HCT116 (cell line): ENCODE results near the gene DCHS2. TPM values are rescaled to one million over a fixed set of nuclear protein-coding genes. Genes with fewer than 3 reads are reported as not detected.

Experiments
- ATAC-seq: fragments of 200-7000 bp; cut with Tn5 transposase; 2 replicates; pipeline ENCODE4 v1.9.1; 2020; ENCODE audit warnings: mild to moderate bottlenecking, moderate library complexity
- BruUV-seq: library from RNA; stranded (reverse); fragments of 400-500 nt; replicated peaks from 2 replicates; lab custom pipeline; 2021; lab: Mats Ljungman, UMichigan
- CTCF ChIA-PET: fragments of 300-600 bp; sonication (Branson Sonifier 250); formaldehyde crosslinking; loops from one replicate; lab custom pipeline; 2021; ENCODE audit warnings: antibody characterized with exemption; lab: Charles Lee
- POLR2A ChIA-PET: fragments of 300-600, 350-600 bp; sonication (Branson Sonifier 250); formaldehyde crosslinking; loops from one replicate; lab custom pipeline; 2021; ENCODE audit warnings: antibody characterized with exemption; lab: Charles Lee
- RAD21 ChIA-PET, 2 experiments: fragments of 300-600 bp; sonication (Branson Sonifier 250); formaldehyde crosslinking; loops; one replicate each; lab custom pipeline; 2023; ENCODE audit warnings: low total read pairs in 2 of 2; ENCODE audit not compliant: uncharacterized antibody in 2 of 2, unreplicated experiment in 2 of 2, low non-redundant PET in 1 of 2; lab: Charles Lee
- DNase-seq: peaks from one replicate; pipeline ENCODE4 v3.0.0-alpha.2; 2010; ENCODE audit warnings: low read depth, low spot score
- H2AFZ ChIP-seq: fragments of 200-600 bp; shearing (Covaris generic), sonication (generic); 2 replicates; pipeline ENCODE4 v1.6.1; 2017; ENCODE audit warnings: low read depth, mixed run types, mixed read lengths, antibody characterized with exemption, low read length; ENCODE audit not compliant: poor library complexity, severe bottlenecking
- H3K27ac ChIP-seq: 2 replicates; pipeline ENCODE4 v1.5.1; 2012; ENCODE audit warnings: low read depth, low read length
- H3K27me3 ChIP-seq: fragments of 200-600 bp; sonication (generic); 2 replicates; pipeline ENCODE4 v1.6.1; 2016; ENCODE audit warnings: mixed run types, low read length, mixed read lengths; ENCODE audit not compliant: insufficient read depth
- H3K36me3 ChIP-seq, 2 experiments: fragments of 200-500 bp in 1 of 2; fragments of 200-600 bp in 1 of 2; sonication (Bioruptor generic) in 1 of 2; sonication (generic) in 1 of 2; 2 replicates each; pipeline versions ENCODE4 v1.5.1 to v1.6.1; 2014 to 2016; ENCODE audit warnings: low read length in 2 of 2, inconsistent platforms in 1 of 2, mixed read lengths in 1 of 2, mixed run types in 1 of 2; ENCODE audit not compliant: insufficient read depth in 2 of 2, control insufficient read depth in 1 of 2
- H3K4me1 ChIP-seq, 2 experiments: fragments of 200-600 bp in 1 of 2; sonication (generic) in 1 of 2; 2 replicates each; pipeline versions ENCODE4 v1.5.1 to v1.6.1; 2012 to 2017; ENCODE audit warnings: low read length in 2 of 2, inconsistent platforms in 1 of 2, mild to moderate bottlenecking in 1 of 2, mixed read lengths in 1 of 2, mixed run types in 1 of 2, moderate library complexity in 1 of 2; ENCODE audit not compliant: insufficient read depth in 2 of 2, control insufficient read depth in 1 of 2
- H3K4me2 ChIP-seq: fragments of 200-600 bp; sonication (generic); 2 replicates; pipeline ENCODE4 v1.6.1; 2017; ENCODE audit warnings: mixed run types, low read length, mixed read lengths
- H3K4me3 ChIP-seq, 2 experiments: fragments of 200-600 bp in 1 of 2; sonication (generic) in 1 of 2; replicated peaks in 1 of 2; 2 replicates each; pipeline ENCODE4 v1.5.1; 2011 to 2016; ENCODE audit warnings: low read length in 2 of 2, control low read depth in 1 of 2, low read depth in 1 of 2, mild to moderate bottlenecking in 1 of 2, mixed read lengths in 1 of 2, mixed run types in 1 of 2
- H3K79me2 ChIP-seq: fragments of 200-600 bp; sonication (generic); 2 replicates; pipeline ENCODE4 v1.6.1; 2017; ENCODE audit warnings: mild to moderate bottlenecking, mixed run types, low read length, moderate library complexity, mixed read lengths; ENCODE audit not compliant: insufficient read depth
- H3K9ac ChIP-seq: fragments of 200-600 bp; sonication (generic); 2 replicates; pipeline ENCODE4 v1.6.1; 2016; ENCODE audit warnings: low read length, mixed read lengths
- H3K9me2 ChIP-seq: fragments of 200-600 bp; sonication (generic), shearing (Covaris generic); 2 replicates; pipeline ENCODE4 v1.6.1; 2017; ENCODE audit warnings: mixed run types, mild to moderate bottlenecking, moderate library complexity; ENCODE audit not compliant: insufficient read depth
- H3K9me3 ChIP-seq, 2 experiments: fragments of 200-500 bp in 1 of 2; fragments of 200-600 bp in 1 of 2; sonication (Bioruptor generic) in 1 of 2; sonication (generic) in 1 of 2; 2 replicates each; pipeline ENCODE4 v1.6.1; 2014 to 2017; ENCODE audit warnings: low read length in 2 of 2, mixed read lengths in 2 of 2, inconsistent platforms in 1 of 2, low read depth in 1 of 2, mild to moderate bottlenecking in 1 of 2, mixed run types in 1 of 2, moderate library complexity in 1 of 2; ENCODE audit not compliant: control insufficient read depth in 1 of 2, insufficient read depth in 1 of 2
- H4K20me1 ChIP-seq: fragments of 200-600 bp; sonication (generic), shearing (Covaris generic); 2 replicates; pipeline ENCODE4 v1.6.1; 2017; ENCODE audit warnings: mixed run types, mild to moderate bottlenecking, moderate library complexity; ENCODE audit not compliant: insufficient read depth
- CEBPB ChIP-seq: IDR thresholded peaks from 2 replicates; pipeline ENCODE4 v1.6.1; 2012; ENCODE audit warnings: low read depth
- CTCF ChIP-seq, 3 experiments: fragments of 200-600 bp in 1 of 3; sonication (generic) in 1 of 3; IDR thresholded peaks in 2 of 3; conservative IDR thresholded peaks in 1 of 3; 2 replicates each; pipeline ENCODE4 v1.5.1; 2012 to 2017; ENCODE audit warnings: low read depth in 2 of 3, low read length in 2 of 3, antibody characterized with exemption in 1 of 3, borderline replicate concordance in 1 of 3, control low read depth in 1 of 3, mild to moderate bottlenecking in 1 of 3, mixed read lengths in 1 of 3, mixed run types in 1 of 3, moderate library complexity in 1 of 3; ENCODE audit not compliant: insufficient read depth in 1 of 3
- EGR1 ChIP-seq: IDR thresholded peaks from 2 replicates; pipeline ENCODE4 v1.6.1; 2012; ENCODE audit warnings: low read depth
- EZH2 ChIP-seq: fragments of 200-600 bp; sonication (generic); IDR thresholded peaks from 2 replicates; pipeline ENCODE4 v1.6.1; 2017; ENCODE audit warnings: antibody characterized with exemption, mixed run types
- JUND ChIP-seq: IDR thresholded peaks from 2 replicates; pipeline ENCODE4 v1.6.1; 2012
- MAX ChIP-seq: IDR thresholded peaks from 2 replicates; pipeline ENCODE4 v1.6.1; 2012
- SP1 ChIP-seq: IDR thresholded peaks from 2 replicates; pipeline ENCODE4 v1.6.1; 2012; ENCODE audit warnings: low read depth
- SRF ChIP-seq: IDR thresholded peaks from 2 replicates; pipeline ENCODE4 v1.6.1; 2012; ENCODE audit warnings: low read depth
- YY1 ChIP-seq: IDR thresholded peaks from 2 replicates; pipeline ENCODE4 v1.6.1; 2011; ENCODE audit warnings: low read length, low read depth, moderate library complexity, mild to moderate bottlenecking; ENCODE audit not compliant: insufficient replicate concordance; ENCODE audit errors: extremely low read depth
- ZFX ChIP-seq: fragments of 450-650 bp; IDR thresholded peaks from 2 replicates; pipeline ENCODE4 v1.6.1; 2017
- intact Hi-C: fragments of 100-400 bp; cut with micrococcal nuclease; formaldehyde crosslinking; loops from 2 replicates; pipeline ENCODE4 v1.10.0; 2022
- total RNA-seq: library from RNA; stranded (reverse); gene quantifications from one replicate; pipeline ENCODE4 v1.2.1, GENCODE V29; 2021; ENCODE audit not compliant: unreplicated experiment

The DCHS2 gene
- total RNA-seq, 1 experiment from 2014 or later, result 0.05 TPM

DNA sequence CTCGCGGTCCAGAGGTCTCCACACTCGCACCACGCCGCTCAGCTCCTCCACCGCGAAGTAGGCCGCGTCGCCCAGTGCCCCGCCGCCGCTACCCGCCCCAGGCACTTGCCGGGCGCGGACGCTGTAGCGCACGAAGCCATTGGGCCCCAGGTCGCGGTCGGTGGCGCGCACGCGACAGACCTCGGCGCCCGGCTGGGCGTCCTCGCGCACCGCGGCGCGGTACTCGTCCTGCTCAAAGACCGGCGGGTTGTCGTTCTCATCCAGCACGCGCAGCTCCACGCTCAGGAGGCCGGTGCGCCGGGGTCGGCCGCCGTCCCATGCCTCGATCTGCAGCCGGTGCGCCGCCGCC, 1.4 kb downstream of the DCHS2 start:
- BruUV-seq, result no TSS peak
- POLR2A ChIA-PET, result no interaction called here
- no peak overlapping the region for H3K27ac ChIP-seq
- RAD21 ChIA-PET, result no interaction called here
- DNase-seq, result no peak
- no peaks in the 10 kb centered on the region for H3K79me2 ChIP-seq
- H3K9me3 ChIP-seq, result no peaks in the 10 kb centered on the region
- H3K9me2 ChIP-seq, result no peaks in the 10 kb centered on the region
- intact Hi-C loops, result no loop called here
- no peaks in the 10 kb centered on the region for H4K20me1 ChIP-seq
- no peaks in the 10 kb centered on the region for H3K4me1 ChIP-seq
- peaks cover 10% of the 10 kb centered on the region; the same call in 1 of the 2 replicates for H3K27me3 ChIP-seq
- no peak overlapping the region for H3K4me2 ChIP-seq
- no peak overlapping the region for H3K9ac ChIP-seq
- H3K4me3 ChIP-seq, result no peak overlapping the region
- H3K36me3 ChIP-seq, result no peaks in the 10 kb centered on the region
- TF ChIP-seq ZFX, result no peak
- TF ChIP-seq MAX, result no peak
- no peak for TF ChIP-seq CEBPB
- TF ChIP-seq EZH2, result no peak
- CTCF ChIA-PET, result no interaction called here
- H2AFZ ChIP-seq, result no peak overlapping the region
- ATAC-seq, result no peak

DNA sequence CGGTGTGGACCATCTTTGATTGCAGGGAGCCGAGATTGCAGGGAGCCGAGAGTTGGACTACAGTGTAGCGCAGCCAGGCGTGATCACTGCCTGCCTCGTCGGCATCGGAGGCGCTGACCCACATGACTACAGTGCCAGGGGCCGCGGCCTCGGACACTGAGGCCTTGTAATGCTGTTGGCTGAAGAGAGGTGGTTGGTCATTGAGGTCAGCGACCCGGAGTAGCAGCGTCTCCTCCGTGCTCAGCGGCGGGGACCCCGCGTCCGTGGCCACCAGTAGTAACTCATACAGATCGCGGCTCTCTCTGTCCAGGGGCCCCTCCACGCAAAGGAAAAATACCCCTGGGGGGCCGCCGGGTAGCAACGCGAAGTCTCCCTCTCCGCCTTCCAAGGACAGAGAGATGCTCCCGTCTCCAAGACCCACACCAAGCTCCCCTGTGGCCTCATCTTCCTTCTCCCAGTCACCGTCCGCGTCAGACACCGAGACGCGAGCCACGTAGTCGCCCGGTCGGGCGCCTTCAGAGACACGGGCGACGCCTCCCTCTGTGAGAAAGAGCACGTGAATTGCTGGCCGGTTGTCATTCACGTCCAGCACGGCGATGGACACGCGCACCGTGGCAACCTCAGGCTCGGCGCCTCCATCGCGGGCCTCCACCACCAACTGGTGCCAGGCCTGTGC, 1.9 kb downstream of the DCHS2 start:
- no peak for ATAC-seq
- TF ChIP-seq YY1 (no peak), JUND (no peak), CTCF (IDR thresholded peaks at IDR 0.05 in 2 of 3, conservative IDR thresholded peaks at IDR 0.05 in 1 of 3; ENCODE audit: borderline replicate concordance in 1 of 3, insufficient read depth in 1 of 3, low read depth in 2 of 3, low read length in 2 of 3) (no peak), SRF (no peak), SP1 (no peak), EGR1 (no peak)
- POLR2A ChIA-PET, result no interaction called here

More for the DNA sequence above, 1.9 kb downstream of the DCHS2 start:
- no peaks in the 10 kb centered on the region for H3K79me2 ChIP-seq
- CTCF ChIA-PET, result no interaction called here
- H3K9me2 ChIP-seq, result no peaks in the 10 kb centered on the region
- no peaks in the 10 kb centered on the region for H3K4me1 ChIP-seq
- no peaks in the 10 kb centered on the region for H3K36me3 ChIP-seq
- no peak overlapping the region for H3K4me3 ChIP-seq
- no peak overlapping the region for H3K27ac ChIP-seq
- H3K9me3 ChIP-seq, result no peaks in the 10 kb centered on the region
- peaks cover 14% of the 10 kb centered on the region; the same call in 1 of the 2 replicates for H3K27me3 ChIP-seq
- H3K4me2 ChIP-seq, result no peak overlapping the region
- H2AFZ ChIP-seq, result no peak overlapping the region
- H3K9ac ChIP-seq, result no peak overlapping the region
- no TSS peak for BruUV-seq
- intact Hi-C loops, result no loop called here
- DNase-seq, result no peak
- RAD21 ChIA-PET, result no interaction called here
- H4K20me1 ChIP-seq, result no peaks in the 10 kb centered on the region
